ENCODE results near the gene SSC5D. TPM values are rescaled to one million over a fixed set of nuclear protein-coding genes. Genes with fewer than 3 reads are reported as not detected.

Gene SSC5D
- total and polyA plus RNA-seq, 2 experiments from 2014 or later = 0.60 to 0.89 TPM

DNA sequence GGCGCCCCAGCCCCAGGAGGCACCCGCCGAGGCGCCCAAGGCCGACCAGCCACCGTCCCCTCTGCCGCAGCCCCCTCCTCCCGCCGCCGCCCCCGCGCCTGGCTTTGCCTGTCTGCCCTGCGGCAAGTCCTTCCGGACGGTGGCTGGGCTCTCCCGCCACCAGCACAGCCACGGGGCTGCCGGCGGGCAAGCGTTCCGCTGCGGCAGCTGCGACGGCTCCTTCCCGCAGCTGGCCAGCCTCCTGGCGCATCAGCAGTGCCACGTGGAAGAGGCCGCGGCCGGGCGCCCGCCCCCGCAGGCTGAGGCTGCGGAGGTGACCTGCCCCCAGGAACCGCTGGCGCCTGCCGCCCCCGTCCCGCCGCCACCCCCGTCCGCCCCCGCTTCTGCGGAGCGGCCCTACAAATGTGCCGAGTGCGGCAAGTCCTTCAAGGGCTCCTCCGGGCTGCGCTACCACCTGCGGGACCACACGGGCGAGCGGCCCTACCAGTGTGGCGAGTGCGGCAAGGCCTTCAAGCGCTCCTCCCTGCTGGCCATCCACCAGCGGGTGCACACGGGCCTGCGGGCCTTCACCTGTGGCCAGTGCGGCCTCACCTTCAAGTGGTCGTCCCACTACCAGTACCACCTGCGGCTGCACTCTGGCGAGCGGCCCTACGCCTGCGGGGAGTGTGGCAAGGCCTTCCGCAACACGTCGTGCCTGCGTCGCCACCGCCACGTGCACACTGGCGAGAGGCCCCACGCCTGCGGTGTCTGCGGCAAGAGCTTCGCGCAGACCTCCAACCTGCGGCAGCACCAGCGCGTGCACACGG lies 5.9 kb upstream of the SSC5D start:
- no peak for DNase-seq (ENCODE audit: low read depth in 1 of 2, low spot score in 1 of 2)
- TF ChIP-seq, protein P1, sequence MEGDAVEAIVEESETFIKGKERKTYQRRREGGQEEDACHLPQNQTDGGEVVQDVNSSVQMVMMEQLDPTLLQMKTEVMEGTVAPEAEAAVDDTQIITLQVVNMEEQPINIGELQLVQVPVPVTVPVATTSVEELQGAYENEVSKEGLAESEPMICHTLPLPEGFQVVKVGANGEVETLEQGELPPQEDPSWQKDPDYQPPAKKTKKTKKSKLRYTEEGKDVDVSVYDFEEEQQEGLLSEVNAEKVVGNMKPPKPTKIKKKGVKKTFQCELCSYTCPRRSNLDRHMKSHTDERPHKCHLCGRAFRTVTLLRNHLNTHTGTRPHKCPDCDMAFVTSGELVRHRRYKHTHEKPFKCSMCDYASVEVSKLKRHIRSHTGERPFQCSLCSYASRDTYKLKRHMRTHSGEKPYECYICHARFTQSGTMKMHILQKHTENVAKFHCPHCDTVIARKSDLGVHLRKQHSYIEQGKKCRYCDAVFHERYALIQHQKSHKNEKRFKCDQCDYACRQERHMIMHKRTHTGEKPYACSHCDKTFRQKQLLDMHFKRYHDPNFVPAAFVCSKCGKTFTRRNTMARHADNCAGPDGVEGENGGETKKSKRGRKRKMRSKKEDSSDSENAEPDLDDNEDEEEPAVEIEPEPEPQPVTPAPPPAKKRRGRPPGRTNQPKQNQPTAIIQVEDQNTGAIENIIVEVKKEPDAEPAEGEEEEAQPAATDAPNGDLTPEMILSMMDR (IDR thresholded peaks at IDR 0.05; ENCODE audit: low read depth, low read length) = no peak
- Histone ChIP-seq H3K4me1 (ENCODE audit: low read depth) (peaks cover 14% of the 10 kb centered on the region), H3K36me3 (peaks cover 2% of the 10 kb centered on the region), H3K27me3 (no peaks in the 10 kb centered on the region), H3K4me3 (no peak overlapping the region), H3K27ac (no peak overlapping the region), H3K9me3 (ENCODE audit: low read depth) (no peaks in the 10 kb centered on the region)

DNA sequence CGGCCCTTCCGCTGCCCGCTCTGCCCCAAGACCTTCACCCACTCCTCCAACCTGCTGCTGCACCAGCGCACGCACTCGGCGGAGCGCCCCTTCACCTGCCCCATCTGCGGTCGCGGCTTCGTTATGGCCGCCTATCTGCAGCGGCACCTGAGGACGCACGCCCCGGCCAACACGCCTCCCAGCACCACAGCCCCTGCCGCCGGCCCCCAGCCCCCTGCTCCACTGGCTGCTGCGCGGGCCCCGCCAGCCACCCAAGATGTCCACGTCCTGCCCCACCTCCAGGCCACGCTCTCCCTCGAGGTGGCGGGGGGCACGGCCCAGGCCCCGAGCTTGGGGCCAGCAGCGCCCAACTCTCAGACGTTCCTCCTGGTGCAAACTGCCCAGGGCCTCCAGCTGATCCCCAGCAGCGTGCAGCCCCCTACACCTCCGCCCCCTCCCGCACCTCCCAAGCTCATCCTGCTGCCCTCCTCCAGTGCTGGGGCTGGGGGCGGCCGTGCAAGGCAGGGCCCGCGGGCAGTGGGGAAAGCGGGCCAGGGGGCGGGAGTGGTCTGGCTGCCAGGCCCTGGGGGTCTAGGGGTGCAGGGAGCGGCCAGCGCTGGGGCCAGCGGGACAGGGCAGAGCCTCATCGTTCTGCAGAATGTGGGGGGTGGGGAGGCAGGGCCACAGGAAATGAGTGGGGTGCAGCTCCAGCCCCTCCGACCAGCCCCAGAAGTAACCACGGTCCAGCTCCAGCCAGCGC lies 5.1 kb upstream of the SSC5D start:
- no peak overlapping the region for H3K27ac ChIP-seq
- H3K9me3 ChIP-seq (ENCODE audit: low read depth) = no peaks in the 10 kb centered on the region
- TF ChIP-seq, protein P1 (IDR thresholded peaks at IDR 0.05; ENCODE audit: low read depth, low read length) = no peak
- H3K36me3 ChIP-seq = peaks cover 2% of the 10 kb centered on the region
- no peak for DNase-seq (ENCODE audit: low read depth in 1 of 2, low spot score in 1 of 2)
- no peak overlapping the region for H3K4me3 ChIP-seq
- H3K27me3 ChIP-seq = no peaks in the 10 kb centered on the region
- H3K4me1 ChIP-seq (ENCODE audit: low read depth) = peaks cover 19% of the 10 kb centered on the region

DNA sequence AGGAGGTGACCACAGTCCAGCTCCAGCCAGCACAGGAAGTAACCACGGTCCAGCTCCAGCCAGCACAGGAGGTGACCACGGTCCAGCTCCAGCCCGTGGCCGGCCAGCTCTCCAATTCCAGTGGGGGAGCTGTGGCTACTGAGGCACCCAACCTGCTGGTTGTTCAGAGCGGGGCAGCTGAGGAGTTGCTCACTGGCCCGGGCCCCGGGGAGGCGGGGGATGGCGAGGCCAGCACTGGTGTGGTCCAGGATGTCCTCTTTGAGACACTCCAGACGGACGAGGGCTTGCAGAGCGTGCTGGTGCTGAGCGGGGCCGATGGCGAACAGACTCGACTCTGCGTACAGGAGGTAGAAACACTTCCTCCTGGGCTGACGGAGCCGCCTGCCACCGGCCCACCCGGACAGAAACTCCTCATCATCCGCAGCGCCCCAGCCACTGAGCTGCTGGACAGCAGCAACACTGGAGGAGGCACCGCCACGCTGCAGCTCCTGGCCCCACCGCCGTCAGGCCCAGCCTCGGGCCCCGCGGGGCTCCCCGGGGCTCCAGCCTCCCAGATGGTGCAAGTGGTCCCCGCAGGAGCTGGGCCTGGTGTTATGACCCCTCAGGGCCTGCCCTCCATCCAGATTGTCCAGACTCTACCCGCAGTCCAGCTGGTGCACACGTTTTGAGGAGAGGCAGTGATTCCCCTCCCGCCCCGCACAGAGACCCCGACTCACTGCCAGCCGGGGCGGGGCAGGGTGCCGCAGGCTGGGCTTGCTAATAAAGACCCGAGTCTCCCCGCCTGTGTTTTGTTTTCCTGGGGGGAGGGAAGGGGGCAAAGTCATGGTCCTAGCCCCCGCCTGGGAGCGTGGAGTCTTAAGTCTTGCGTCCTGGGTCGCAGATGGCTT lies 4.3 kb upstream of the SSC5D start:
- H3K4me3 ChIP-seq = peak overlapping the region; percentile 87
- TF ChIP-seq, protein P1 (IDR thresholded peaks at IDR 0.05; ENCODE audit: low read depth, low read length) = no peak
- H3K4me1 ChIP-seq (ENCODE audit: low read depth) = peaks cover 23% of the 10 kb centered on the region
- H3K36me3 ChIP-seq = peaks cover 2% of the 10 kb centered on the region
- no peak for DNase-seq (ENCODE audit: low read depth in 1 of 2, low spot score in 1 of 2)
- H3K27ac ChIP-seq = no peak overlapping the region
- H3K9me3 ChIP-seq (ENCODE audit: low read depth) = no peaks in the 10 kb centered on the region
- H3K27me3 ChIP-seq = no peaks in the 10 kb centered on the region

DNA sequence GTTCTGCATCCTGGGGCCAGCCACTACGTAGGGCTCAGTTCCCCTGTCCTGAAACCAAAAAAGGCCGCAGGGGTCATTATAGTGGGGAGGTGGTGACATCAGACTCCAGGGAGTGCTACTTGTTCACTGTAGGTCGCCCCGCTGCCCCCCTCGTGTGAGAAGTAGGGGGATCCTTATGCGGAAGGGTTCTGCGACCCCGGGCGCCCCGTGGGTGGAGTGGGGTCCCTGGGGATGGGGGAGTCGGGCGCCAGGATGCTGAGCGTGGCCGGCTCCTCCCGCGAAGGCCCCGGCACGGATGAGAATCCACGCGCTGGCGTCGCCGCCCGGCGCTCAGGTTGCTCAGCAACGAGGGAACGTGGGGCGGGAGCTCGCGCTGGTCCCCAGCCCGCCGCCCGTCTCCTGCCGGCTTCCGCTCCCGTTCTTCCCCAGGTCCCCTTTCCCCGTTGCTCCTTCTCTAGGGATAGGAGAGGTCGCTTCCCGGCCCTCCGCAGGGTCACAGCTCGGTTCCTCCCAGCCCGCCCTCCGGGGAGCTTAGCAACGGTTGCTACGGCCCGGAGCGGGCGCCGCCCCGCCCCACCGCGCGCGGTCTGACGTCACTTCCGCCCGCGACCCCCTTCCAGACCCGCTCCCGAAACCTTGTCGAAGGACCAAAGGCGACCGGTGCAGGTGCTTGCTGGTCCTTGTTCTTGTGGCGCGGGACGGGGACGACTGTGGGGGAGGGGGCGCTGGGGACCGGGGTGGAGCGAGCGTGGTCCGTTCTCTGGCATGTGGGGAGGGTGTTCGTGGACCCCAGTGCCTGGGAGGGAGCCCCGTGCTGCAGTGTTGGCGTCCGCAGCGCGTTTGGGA lies 3.4 kb upstream of the SSC5D start, which contains the start of gene NAT14:
TSS of gene NAT14 (plus strand) at position 596 of the 846 bp plus-strand sequence. CDS start 521 bp downstream, outside the sequence.
- peak; percentile 71 to 84 for DNase-seq (ENCODE audit: low read depth in 1 of 2, low spot score in 1 of 2)
- H3K9me3 ChIP-seq (ENCODE audit: low read depth) = no peaks in the 10 kb centered on the region
- H3K36me3 ChIP-seq = peaks cover 2% of the 10 kb centered on the region
- peaks cover 23% of the 10 kb centered on the region for H3K4me1 ChIP-seq (ENCODE audit: low read depth)
- H3K4me3 ChIP-seq = peak within 1 kb of the TSS; percentile 87
- TF ChIP-seq, protein P1 (IDR thresholded peaks at IDR 0.05; ENCODE audit: low read depth, low read length) = no peak
- H3K27ac ChIP-seq = peak within 1 kb of the TSS; percentile 67
- no peaks in the 10 kb centered on the region for H3K27me3 ChIP-seq

All from cardiac muscle cell (in vitro differentiated cells and primary cell).